Sigmoid colon (tissue), 4 donors: ENCODE measurements around the gene LZTS3.

Experiments used
- EP300 ChIP-seq, 4 donors: sonication (generic); formaldehyde crosslinking; IDR thresholded peaks; one replicate each; pipeline ENCODE4 v1.6.1; 2017; ENCODE audit warnings: antibody characterized with exemption in 4 of 4
- POLR2A ChIP-seq, 2 donors: fragments of 450-650 bp; IDR thresholded peaks; one replicate each; pipeline ENCODE4 v1.6.1; 2016; ENCODE audit warnings: antibody characterized with exemption in 2 of 2, mild to moderate bottlenecking in 2 of 2, moderate library complexity in 2 of 2
- POLR2AphosphoS5 ChIP-seq, 4 donors: sonication (generic); formaldehyde crosslinking; IDR thresholded peaks; one replicate each; pipeline ENCODE4 v1.6.1; 2017; ENCODE audit warnings: antibody characterized with exemption in 4 of 4
- TF ChIP-seq, protein P1 (sequence below), 4 experiments: fragments of 450-650 bp in 3 of 4; fragments of 200-600 bp in 1 of 4; IDR thresholded peaks; one replicate each; pipeline ENCODE4 v1.5.1; 2016 to 2019; ENCODE audit warnings: antibody characterized with exemption in 4 of 4, mild to moderate bottlenecking in 3 of 4, moderate library complexity in 2 of 4

DNA sequence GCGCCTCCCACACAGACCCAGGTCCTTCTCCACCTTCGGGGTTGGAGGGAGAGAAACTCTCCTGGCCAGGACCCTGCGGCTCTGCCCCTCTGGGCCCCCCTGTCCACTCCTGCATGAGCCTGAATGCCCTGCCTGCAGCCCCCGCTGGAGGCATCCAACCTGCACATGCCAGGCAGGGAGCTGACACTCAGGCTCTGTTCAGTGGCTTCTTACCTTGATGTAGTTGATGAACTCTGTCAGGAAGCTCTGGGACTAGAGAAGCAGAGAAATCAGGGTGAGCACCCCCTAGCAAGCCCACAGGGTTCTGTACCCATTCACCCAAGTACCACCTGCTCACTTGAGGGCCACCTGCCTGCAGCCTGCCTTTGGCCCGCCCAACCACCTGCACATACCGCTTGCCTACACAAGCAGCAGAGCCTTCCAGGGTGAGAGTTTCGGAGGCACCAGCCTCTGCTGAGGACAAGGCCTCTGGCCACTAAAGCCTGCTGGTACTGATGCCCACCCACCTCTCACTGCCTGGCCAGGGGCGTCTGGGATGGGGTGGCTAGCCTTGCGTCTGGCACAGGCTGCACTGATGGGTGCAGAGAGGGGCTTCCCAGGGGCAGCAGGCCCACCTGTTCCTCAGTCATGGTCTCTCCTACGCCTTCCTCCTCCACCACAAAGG lies 21.4 kb upstream of the LZTS3 start:
- TF ChIP-seq, protein P1, sequence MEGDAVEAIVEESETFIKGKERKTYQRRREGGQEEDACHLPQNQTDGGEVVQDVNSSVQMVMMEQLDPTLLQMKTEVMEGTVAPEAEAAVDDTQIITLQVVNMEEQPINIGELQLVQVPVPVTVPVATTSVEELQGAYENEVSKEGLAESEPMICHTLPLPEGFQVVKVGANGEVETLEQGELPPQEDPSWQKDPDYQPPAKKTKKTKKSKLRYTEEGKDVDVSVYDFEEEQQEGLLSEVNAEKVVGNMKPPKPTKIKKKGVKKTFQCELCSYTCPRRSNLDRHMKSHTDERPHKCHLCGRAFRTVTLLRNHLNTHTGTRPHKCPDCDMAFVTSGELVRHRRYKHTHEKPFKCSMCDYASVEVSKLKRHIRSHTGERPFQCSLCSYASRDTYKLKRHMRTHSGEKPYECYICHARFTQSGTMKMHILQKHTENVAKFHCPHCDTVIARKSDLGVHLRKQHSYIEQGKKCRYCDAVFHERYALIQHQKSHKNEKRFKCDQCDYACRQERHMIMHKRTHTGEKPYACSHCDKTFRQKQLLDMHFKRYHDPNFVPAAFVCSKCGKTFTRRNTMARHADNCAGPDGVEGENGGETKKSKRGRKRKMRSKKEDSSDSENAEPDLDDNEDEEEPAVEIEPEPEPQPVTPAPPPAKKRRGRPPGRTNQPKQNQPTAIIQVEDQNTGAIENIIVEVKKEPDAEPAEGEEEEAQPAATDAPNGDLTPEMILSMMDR (IDR thresholded peaks at IDR 0.05), result no peak
- TF ChIP-seq POLR2AphosphoS5 (IDR thresholded peaks at IDR 0.05) (no peak), POLR2A (IDR thresholded peaks at IDR 0.05) (no peak), EP300 (IDR thresholded peaks at IDR 0.05) (no peak)
